NT2/D1 (cell line): ENCODE data around the gene IGF1R.

Source experiments
- SUZ12 ChIP-seq: IDR thresholded peaks from 2 replicates; pipeline ENCODE4 v1.6.1; 2011; ENCODE audit not compliant: insufficient read length, insufficient read depth; ENCODE audit errors: extremely low read depth
- YY1 ChIP-seq: IDR thresholded peaks from 2 replicates; pipeline ENCODE4 v1.6.1; 2011; ENCODE audit not compliant: insufficient read length, insufficient read depth
- ZNF274 ChIP-seq: IDR thresholded peaks from 2 replicates; pipeline ENCODE4 v1.6.1; 2011; ENCODE audit warnings: mild to moderate bottlenecking, low read depth, low read length

GRCh38 chr15:98861188-98861587 is 212.8 kb downstream of the IGF1R start:
- TF ChIP-seq YY1 (no peak), ZNF274 (no peak), SUZ12 (no peak)
